ENCODE measurements around the gene ATN1. TPM values are rescaled to one million over a fixed set of nuclear protein-coding genes. Genes with fewer than 3 reads are reported as not detected.
A peak's percentile ranks its signal among the peaks of the same experiment; 100 is the strongest.

ATN1 gene
- polyA plus RNA-seq, 1 experiment: 15.9 TPM

DNA sequence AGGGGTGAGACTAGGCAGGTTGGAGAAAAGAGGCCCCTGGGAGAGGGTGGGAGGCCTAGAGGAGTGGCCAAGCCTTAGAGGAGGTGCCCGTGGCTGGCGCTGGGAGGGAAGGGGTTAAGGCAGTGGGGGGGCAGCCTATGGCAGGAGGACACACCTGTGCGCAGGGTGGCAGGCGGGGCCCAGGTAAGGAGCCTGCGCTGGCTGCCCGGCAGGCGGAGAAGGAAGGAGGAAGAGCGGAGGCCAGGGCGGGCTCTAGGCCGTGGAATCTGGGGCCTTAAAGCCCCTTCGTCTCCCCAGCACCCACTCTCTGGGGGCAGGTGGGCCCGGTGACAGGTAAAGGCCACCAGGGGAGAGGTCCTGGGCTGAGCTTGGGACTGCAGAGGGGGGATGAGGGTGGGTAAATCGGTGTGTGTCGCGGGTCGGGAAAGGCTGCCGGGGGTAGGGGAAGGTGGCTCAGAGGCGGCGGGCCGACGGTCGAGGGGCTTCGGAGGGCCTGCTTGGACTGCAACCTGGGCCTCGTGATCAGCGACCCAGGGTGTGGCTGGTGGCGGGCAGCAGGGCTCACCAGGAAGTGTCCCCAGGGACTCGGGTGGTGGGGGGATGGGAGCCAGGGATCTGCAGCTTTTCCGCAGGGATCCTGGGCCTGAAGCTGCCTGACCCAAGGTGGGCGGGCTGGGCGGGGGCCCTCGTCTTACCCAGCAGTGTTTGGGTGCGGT lies 35.4 kb downstream of the ATN1 start:
- H3K27me3 ChIP-seq (ENCODE audit: control insufficient read depth, insufficient read depth, low read length): no peaks in the 10 kb centered on the region
- peaks cover 22% of the 10 kb centered on the region for H3K36me3 ChIP-seq (ENCODE audit: control insufficient read depth, insufficient read depth, low read length)
- ChIA-PET CTCF (interaction anchor here (0.8 to 5.5 kb wide), 4 partner anchors 14 to 145 kb away, joined by 3 to 65 read pairs (median 29); partner anchors contain the start of genes C12orf57 and RNU7-1), POLR2A (no interaction called here)
- no peak overlapping the region for H3K4me3 ChIP-seq (ENCODE audit: low read depth, low read length)
- TF ChIP-seq, protein P1, sequence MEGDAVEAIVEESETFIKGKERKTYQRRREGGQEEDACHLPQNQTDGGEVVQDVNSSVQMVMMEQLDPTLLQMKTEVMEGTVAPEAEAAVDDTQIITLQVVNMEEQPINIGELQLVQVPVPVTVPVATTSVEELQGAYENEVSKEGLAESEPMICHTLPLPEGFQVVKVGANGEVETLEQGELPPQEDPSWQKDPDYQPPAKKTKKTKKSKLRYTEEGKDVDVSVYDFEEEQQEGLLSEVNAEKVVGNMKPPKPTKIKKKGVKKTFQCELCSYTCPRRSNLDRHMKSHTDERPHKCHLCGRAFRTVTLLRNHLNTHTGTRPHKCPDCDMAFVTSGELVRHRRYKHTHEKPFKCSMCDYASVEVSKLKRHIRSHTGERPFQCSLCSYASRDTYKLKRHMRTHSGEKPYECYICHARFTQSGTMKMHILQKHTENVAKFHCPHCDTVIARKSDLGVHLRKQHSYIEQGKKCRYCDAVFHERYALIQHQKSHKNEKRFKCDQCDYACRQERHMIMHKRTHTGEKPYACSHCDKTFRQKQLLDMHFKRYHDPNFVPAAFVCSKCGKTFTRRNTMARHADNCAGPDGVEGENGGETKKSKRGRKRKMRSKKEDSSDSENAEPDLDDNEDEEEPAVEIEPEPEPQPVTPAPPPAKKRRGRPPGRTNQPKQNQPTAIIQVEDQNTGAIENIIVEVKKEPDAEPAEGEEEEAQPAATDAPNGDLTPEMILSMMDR (IDR thresholded peaks at IDR 0.05; ENCODE audit: insufficient read depth, low read depth, low read length): no peak
- DNase-seq (ENCODE audit: low read depth): no peak

GRCh38 chr12:6963791-6964413 lies 36.1 kb downstream of the ATN1 start:
- Histone ChIP-seq H3K4me3 (ENCODE audit: low read depth, low read length) (no peak overlapping the region), H3K27me3 (ENCODE audit: control insufficient read depth, insufficient read depth, low read length) (no peaks in the 10 kb centered on the region), H3K36me3 (ENCODE audit: control insufficient read depth, insufficient read depth, low read length) (peaks cover 26% of the 10 kb centered on the region)
- TF ChIP-seq, protein P1 (IDR thresholded peaks at IDR 0.05; ENCODE audit: insufficient read depth, low read depth, low read length): no peak
- ChIA-PET CTCF (interaction anchor here (0.8 to 5.5 kb wide), 10 partner anchors 11 to 144 kb away, joined by 3 to 62 read pairs (median 4); partner anchors contain the start of genes C12orf57 and RNU7-1), POLR2A (interaction anchor here (0.5 kb wide), 1 partner anchor 39 kb away, joined by 4 read pairs; no protein-coding TSS in a partner anchor)
- DNase-seq (ENCODE audit: low read depth): no peak

DNA sequence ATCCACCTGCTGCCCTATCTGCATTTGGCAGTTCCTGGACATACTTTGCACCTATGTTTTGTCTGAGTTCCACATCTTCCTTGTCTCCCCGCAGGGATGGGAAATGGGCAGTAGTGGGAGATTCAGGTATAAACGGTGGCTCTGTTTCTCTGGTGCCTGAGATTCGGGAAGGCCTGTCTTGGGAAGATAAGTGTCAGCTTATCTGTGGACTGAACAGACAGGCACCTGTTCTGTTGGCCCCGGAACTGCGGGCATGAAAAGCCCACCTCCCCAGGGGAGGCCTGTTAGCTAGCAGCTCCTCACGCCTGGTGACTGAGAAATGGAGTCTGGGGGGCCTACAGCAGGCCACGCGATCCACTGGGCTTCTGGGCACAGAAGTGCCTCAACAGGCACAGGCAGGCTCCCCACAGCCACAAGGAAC lies 36.9 kb downstream of the ATN1 start:
- DNase-seq (ENCODE audit: low read depth): no peak
- ChIA-PET CTCF (interaction anchor here (0.6 to 5.5 kb wide), 30 partner anchors 8 to 682 kb away, joined by 3 to 62 read pairs (median 4); partner anchors contain the start of genes C12orf57, ENO2 and RNU7-1), POLR2A (interaction anchor here (0.5 kb wide), 1 partner anchor 40 kb away, joined by 4 read pairs; no protein-coding TSS in a partner anchor)

DNA sequence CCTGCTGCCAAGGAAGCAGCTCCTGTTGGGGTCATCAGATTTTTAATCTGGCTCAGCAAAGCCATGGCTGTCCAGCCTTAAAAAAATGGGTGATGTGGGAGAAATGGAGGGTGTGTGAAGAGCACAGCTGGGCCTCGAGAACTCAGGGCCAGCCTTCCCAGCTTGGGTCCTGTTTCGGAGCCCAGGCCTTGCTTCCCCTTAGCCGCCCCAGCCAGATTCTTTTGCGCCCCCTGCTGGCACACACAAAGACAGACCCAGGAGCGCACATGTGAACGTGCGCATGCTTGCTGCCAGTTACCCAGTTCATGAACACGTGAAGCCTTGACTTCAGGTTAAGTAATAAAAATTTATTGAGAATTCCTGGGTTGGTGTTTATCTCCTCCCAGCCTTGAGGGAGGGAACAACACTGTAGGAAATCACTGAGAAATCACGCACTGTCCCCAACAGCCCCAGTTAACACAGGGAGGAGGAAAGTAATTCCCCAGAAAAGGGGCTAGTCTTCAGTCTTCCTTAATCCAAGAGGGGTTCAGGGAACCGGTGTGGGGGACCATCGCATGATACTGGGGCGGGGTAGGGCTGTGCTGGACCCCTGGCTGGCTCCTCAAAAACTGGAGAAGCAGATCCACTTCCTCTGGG lies 37.4 kb downstream of the ATN1 start:
- Histone ChIP-seq H3K36me3 (ENCODE audit: control insufficient read depth, insufficient read depth, low read length) (peaks cover 26% of the 10 kb centered on the region), H3K27me3 (ENCODE audit: control insufficient read depth, insufficient read depth, low read length) (no peaks in the 10 kb centered on the region), H3K4me3 (ENCODE audit: low read depth, low read length) (no peak overlapping the region)
- peak; percentile 37 for DNase-seq (ENCODE audit: low read depth)
- ChIA-PET CTCF (interaction anchor here (0.6 to 5.5 kb wide), 31 partner anchors 9 to 682 kb away, joined by 3 to 62 read pairs (median 4); partner anchors contain the start of genes C12orf57, ENO2 and RNU7-1), POLR2A (no interaction called here)
- TF ChIP-seq, protein P1 (IDR thresholded peaks at IDR 0.05; ENCODE audit: insufficient read depth, low read depth, low read length): peak; percentile 92

More for the DNA sequence above, 36.9 kb downstream of the ATN1 start:
- Histone ChIP-seq H3K4me3 (ENCODE audit: low read depth, low read length) (no peak overlapping the region), H3K27me3 (ENCODE audit: control insufficient read depth, insufficient read depth, low read length) (no peaks in the 10 kb centered on the region), H3K36me3 (ENCODE audit: control insufficient read depth, insufficient read depth, low read length) (peaks cover 26% of the 10 kb centered on the region)
- TF ChIP-seq, protein P1 (IDR thresholded peaks at IDR 0.05; ENCODE audit: insufficient read depth, low read depth, low read length): no peak
